ENCODE data around the gene GBP4.
"Not testable (repeated sequence)": the region's sequence is repeated elsewhere in the genome, so short reads cannot be mapped to it uniquely, and the experiment has no call there.

GBP4 gene, protein sequence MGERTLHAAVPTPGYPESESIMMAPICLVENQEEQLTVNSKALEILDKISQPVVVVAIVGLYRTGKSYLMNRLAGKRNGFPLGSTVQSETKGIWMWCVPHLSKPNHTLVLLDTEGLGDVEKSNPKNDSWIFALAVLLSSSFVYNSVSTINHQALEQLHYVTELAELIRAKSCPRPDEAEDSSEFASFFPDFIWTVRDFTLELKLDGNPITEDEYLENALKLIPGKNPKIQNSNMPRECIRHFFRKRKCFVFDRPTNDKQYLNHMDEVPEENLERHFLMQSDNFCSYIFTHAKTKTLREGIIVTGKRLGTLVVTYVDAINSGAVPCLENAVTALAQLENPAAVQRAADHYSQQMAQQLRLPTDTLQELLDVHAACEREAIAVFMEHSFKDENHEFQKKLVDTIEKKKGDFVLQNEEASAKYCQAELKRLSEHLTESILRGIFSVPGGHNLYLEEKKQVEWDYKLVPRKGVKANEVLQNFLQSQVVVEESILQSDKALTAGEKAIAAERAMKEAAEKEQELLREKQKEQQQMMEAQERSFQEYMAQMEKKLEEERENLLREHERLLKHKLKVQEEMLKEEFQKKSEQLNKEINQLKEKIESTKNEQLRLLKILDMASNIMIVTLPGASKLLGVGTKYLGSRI

GRCh38 chr1:89198491-89199072 is at the start of gene GBP4:
Gene GBP4, minus strand, starts transcription at chr1:89198942. Its CDS starts 108 bp downstream, at chr1:89198834.
- peak in 5 of 14 donors; percentile 4 to 37 (median 30) for DNase-seq

DNA sequence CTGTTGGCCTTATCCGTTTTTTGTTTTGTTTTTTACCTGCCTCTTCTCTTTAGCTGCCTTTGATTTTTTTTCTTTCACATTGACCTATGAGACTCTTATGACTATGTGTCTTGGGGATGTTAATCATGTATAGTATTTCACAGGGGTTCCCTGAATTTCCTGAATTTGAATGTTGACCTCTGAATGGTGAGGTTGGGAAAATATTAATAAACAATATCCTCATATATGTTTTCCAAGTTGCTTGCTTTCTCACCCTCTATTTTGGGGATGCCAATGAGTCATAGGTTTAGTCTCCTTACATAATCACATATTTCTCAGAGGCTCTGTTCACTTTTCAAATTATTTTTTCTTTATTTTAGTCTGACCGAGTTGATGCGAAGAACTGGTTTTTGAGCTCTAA is 44.3 kb upstream of the GBP4 start:
- no peak for DNase-seq

DNA sequence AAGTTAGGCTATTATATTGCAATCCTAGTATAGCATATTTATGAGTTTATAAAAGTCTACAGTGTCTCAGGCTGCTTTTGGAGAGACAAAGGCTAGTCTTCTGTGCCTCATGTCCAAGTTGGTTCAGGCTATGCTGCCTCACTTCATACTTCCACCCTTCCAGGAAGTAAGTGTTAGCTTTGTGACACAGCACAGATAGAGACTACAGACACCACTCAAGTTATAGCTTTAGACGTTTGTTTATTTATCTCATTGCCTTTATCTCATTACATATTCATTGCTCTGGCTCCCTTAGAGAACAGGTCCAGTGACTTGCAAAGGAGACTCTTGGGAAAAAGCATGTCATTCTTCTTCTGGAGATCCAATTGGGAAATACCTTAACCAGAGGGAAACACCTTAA is 22.6 kb upstream of the GBP4 start:
- no peak for DNase-seq

DNA sequence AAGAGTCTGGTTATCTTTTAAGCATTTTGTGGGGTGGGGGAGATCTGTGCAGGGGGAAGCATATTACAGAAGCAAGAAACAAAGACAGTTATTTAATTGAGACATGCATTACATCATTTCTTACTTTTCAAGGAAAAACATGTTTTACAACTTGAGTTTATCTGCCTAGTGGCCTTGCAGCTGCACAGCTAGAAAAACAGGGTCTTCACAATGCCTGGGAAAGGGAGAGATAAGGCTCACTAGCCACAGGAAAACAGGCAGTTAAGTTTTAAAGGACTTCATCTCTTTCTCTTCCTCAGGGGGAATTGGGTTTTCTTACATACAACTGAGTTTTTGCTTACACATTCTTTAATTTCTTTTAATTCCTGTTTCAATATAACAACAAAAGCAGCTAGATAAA is 21.1 kb upstream of the GBP4 start:
- not testable (repeated sequence) for DNase-seq

GRCh38 chr1:89218941-89219340 is 20.2 kb upstream of the GBP4 start:
- not testable (repeated sequence) for DNase-seq

DNA sequence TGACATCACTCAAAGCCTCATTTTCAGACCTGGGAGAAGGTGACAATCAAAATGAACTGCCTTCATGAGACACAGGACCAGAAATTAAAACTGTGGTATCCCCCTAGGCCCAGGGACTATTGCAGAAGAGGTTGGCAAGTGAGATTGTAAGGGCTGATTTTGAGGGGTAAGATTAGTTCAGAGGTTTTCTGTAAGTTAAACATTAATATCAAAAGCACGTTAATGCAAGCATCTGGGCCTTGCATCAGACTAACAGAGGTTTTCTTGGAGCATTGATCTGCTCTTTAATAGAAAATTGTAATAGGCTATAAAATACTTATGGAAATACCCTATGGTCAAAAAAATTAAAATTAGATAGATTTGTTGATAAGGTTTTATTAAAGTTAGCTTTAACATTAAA is 14.6 kb upstream of the GBP4 start:
- DNase-seq, result no peak

GRCh38 chr1:89211035-89211634 is 12.4 kb upstream of the GBP4 start:
- no peak for DNase-seq

GRCh38 chr1:89206373-89206772 is 7.6 kb upstream of the GBP4 start:
- DNase-seq, result no peak

- no peak for DNase-seq
These were observed 4.4 kb upstream of the GBP4 start for GRCh38 chr1:89203166-89203565.

DNA sequence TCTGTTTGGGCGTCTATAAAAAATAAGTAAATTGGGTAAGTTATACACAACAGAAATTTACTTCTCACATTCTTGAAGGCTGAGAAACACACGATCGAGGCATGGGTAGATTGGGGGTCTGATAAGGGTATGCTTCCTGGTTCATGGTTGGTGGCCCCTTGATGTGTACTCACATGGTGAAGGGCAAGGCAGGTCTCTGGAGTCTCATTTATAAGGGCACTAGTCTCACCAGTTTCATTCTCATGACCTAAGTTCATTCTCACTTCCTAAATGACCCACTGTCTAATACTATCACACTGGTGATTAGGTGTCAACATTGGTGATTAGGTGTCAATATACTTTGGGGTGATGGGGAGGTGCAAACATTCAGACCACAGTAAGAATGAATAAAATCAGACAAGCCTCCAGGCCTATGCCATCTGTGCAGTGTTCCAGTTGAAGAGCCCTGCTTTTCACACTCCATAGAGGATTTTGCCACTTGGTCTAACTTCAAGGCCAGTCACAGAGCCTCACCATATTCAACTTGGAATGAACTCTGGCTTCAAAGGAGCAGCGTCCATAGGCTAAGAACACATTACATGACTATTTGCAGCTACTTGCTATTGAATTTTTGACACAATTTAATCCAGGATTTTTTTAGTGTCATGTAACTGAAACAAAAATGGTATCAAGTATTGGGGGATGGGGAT is 2.5 kb upstream of the GBP4 start:
- DNase-seq, result no peak

GRCh38 chr1:89200663-89201062 is 1.9 kb upstream of the GBP4 start:
- DNase-seq, result no peak

GRCh38 chr1:89199525-89200031 is 836 bp upstream of the GBP4 start:
- no peak for DNase-seq

GRCh38 chr1:89198081-89198480 is 661 bp downstream of the GBP4 start:
- DNase-seq, result no peak

DNA sequence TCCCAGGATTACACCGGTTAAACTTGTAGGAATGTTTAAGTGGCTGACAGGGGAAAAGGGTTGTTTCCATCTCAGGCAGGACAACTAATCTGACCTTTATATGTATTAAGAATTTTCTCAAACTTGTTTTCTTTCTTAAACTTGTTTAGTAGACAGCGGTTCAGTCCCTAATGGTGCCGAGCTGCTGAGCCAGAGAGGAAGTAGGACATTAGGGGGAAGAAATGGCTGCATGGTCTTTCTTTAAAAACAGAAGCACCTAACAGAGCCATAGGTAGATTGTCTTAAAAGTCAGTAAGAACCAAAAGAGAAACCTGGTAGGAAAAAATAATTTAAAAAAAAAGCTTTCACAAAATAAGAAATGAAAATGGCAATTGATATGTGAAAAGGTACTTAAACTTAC is 3.3 kb downstream of the GBP4 start:
- no peak for DNase-seq

DNA sequence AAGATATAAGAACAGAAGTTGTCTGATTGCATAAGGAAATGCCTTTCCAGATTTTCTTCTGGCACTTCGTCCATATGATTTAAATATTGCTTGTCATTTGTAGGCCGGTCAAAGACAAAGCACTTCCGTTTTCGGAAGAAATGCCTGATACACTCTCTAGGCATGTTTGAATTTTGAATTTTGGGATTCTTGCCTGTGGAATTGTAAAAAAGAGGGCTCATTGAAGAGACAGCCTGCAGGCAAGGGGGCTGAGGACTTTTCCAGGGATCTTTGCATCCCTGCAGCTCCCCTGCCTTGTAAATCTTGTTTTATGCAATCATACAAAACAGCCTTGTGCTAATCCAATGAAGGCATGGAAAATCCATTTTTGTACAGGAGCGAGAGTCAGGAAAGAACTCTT is 7.4 kb downstream of the GBP4 start:
- DNase-seq, result no peak

DNA sequence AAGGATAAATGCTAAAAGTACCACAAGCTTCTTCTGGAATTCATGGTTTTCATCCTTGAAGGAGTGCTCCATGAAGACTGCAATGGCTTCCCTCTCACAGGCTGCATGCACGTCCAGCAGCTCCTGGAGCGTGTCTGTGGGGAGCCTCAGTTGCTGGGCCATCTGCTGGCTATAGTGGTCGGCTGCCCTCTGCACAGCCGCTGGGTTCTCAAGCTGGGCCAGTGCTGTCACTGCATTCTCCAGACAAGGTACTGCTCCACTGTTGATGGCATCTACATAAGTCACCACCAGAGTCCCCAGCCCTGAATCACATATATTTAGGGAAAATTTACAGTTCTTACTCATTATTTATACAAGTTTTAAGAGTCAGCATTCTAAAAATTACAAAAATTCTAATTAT is 8.7 kb downstream of the GBP4 start:
- no peak for DNase-seq

GRCh38 chr1:89179343-89179742 is 19.4 kb downstream of the GBP4 start:
- DNase-seq, result no peak

GRCh38 chr1:89176971-89177370 is 21.8 kb downstream of the GBP4 start:
- no peak for DNase-seq

- no peak for DNase-seq
These were observed 23.0 kb downstream of the GBP4 start, which contains the start of gene GBP7 for GRCh38 chr1:89175601-89176256. Gene GBP7, minus strand, starts transcription at chr1:89176003. Its CDS starts 4,068 bp downstream, at chr1:89171935.

- no peak for DNase-seq
These were observed 24.3 kb downstream of the GBP4 start for GRCh38 chr1:89174491-89174890.

DNA sequence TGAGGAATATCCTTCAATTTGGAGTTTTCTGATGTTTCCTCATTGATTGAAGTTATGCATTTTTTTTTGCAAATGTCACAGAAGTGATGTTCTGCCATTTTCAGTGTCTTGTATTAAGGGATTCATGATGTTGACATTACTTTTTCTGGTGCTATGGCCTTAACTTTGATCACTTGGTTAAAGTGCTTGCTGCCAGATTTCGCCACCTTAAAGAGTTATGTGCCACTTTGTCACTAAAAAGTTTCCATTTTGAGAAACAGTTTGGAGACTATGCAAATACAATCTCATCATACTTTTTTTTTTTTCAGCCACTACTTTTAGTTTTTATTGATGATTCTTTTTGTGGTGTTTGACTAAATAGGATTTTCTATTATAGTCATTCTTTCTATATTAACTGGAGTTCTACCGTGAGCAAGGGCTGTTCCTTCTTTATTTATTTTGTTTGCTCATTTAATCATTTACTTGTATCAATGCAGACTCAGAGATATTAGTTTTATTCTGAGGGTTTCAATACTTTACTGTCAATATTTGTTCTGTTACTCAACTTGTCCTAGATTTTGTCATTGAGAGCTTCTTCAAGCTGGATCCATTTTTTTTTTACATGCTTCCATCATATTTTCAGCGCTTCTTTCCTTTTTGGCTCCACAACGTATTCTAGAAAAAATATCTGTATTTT is 26.1 kb downstream of the GBP4 start:
- DNase-seq, result no peak

Data from C1 segment of cervical spinal cord (tissue), 14 donors.